MM.1S (cell line): ENCODE data around the gene PRX.

ENCODE experiments used
- DNase-seq: peaks from one replicate; pipeline ENCODE4 v3.0.0-alpha.2; 2015
- H2AFZ ChIP-seq: fragments of 300-600 bp; sonication (generic); 2 replicates; pipeline ENCODE4 v1.6.0; 2016; ENCODE audit warnings: antibody characterized with exemption, low read length
- H3F3A ChIP-seq: fragments of 300-600 bp; sonication (generic); 2 replicates; pipeline ENCODE4 v1.6.1; 2016; ENCODE audit warnings: mild to moderate bottlenecking, antibody characterized with exemption, low read length, moderate library complexity, mixed read lengths; ENCODE audit not compliant: insufficient read depth
- H3K27ac ChIP-seq: fragments of 300-600 bp; sonication (generic); 2 replicates; pipeline ENCODE4 v1.5.1; 2016; ENCODE audit warnings: mild to moderate bottlenecking, low read length
- H3K27me3 ChIP-seq: fragments of 300-600 bp; sonication (generic); replicated peaks from 2 replicates; pipeline ENCODE4 v1.6.0; 2016; ENCODE audit warnings: low read length; ENCODE audit not compliant: insufficient read depth
- H3K36me3 ChIP-seq: fragments of 300-600 bp; sonication (generic); replicated peaks from 2 replicates; pipeline ENCODE4 v1.6.1; 2016; ENCODE audit warnings: mild to moderate bottlenecking, low read length, mixed read lengths; ENCODE audit not compliant: insufficient read depth
- H3K4me1 ChIP-seq: fragments of 300-600 bp; sonication (generic); 2 replicates; pipeline ENCODE4 v1.6.1; 2016; ENCODE audit warnings: low read length, mixed read lengths
- H3K4me2 ChIP-seq: fragments of 300-600 bp; sonication (generic); 2 replicates; pipeline ENCODE4 v1.6.0; 2016; ENCODE audit warnings: low read depth, low read length
- H3K4me3 ChIP-seq: fragments of 300-600 bp; sonication (generic); 2 replicates; pipeline ENCODE4 v1.5.1; 2016; ENCODE audit warnings: low read length, mixed read lengths
- H3K79me2 ChIP-seq: fragments of 300-600 bp; sonication (generic); 2 replicates; pipeline ENCODE4 v1.6.1; 2016; ENCODE audit warnings: mixed run types, low read length, mixed read lengths
- H3K9ac ChIP-seq: fragments of 300-600 bp; sonication (generic); 2 replicates; pipeline ENCODE4 v1.6.1; 2016; ENCODE audit warnings: low read length, mixed read lengths
- H3K9me2 ChIP-seq: fragments of 300-600 bp; sonication (generic); replicated peaks from 2 replicates; pipeline ENCODE4 v1.6.1; 2016; ENCODE audit warnings: mild to moderate bottlenecking, low read length, mixed read lengths; ENCODE audit not compliant: insufficient read depth
- H3K9me3 ChIP-seq: fragments of 300-600 bp; sonication (generic); replicated peaks from 2 replicates; pipeline ENCODE4 v1.6.1; 2016; ENCODE audit warnings: mild to moderate bottlenecking, low read length, mixed read lengths; ENCODE audit not compliant: insufficient read depth
- H4K20me1 ChIP-seq: fragments of 300-600 bp; sonication (generic); 2 replicates; pipeline ENCODE4 v1.6.1; 2016; ENCODE audit warnings: mild to moderate bottlenecking, low read length, moderate library complexity, mixed read lengths; ENCODE audit not compliant: insufficient read depth
- CTCF ChIP-seq: fragments of 300-600 bp; sonication (generic); IDR thresholded peaks from 2 replicates; pipeline ENCODE4 v1.5.1; 2016; ENCODE audit warnings: antibody characterized with exemption, low read length, mixed read lengths
- EZH2 ChIP-seq: fragments of 300-600 bp; sonication (generic); optimal IDR thresholded peaks from 2 replicates; pipeline ENCODE3; 2017; ENCODE audit warnings: low read depth, mild to moderate bottlenecking, antibody characterized with exemption, low read length, mixed read lengths
- EZH2phosphoT487 ChIP-seq: fragments of 300-600 bp; sonication (generic); IDR thresholded peaks from 2 replicates; pipeline ENCODE4 v1.6.1; 2018; ENCODE audit warnings: antibody characterized with exemption, low read length

PRX gene

DNA sequence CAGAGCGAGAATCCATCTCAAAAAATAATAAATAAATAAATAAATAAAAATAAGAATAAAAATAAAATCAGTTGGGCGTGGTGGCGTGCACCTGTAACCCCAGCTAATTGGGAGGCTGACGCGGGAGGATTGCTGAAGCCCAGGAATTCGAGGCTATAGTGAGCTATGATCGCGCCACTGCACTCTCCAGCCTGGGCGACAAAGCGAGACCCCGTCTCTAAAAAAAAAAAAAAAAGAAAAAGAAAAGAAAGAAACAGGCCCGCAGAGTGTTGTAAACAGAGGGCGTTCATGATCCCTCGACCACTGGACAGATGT is 7.2 kb upstream of the PRX start:
- peak overlapping the region; percentile 95; the same call in 1 of the 2 replicates for H3K4me2 ChIP-seq
- H3K27ac ChIP-seq = peak overlapping the region; percentile 80; the same call in 1 of the 2 replicates
- peak overlapping the region; percentile 79 for H3K4me3 ChIP-seq
- H3K4me1 ChIP-seq = peaks cover 7% of the 10 kb centered on the region
- H4K20me1 ChIP-seq = no peaks in the 10 kb centered on the region
- H2AFZ ChIP-seq = peak overlapping the region; percentile 88
- H3K9me3 ChIP-seq = no peaks in the 10 kb centered on the region
- TF ChIP-seq EZH2 (no peak), EZH2phosphoT487 (no peak), CTCF (no peak)
- peaks cover 4% of the 10 kb centered on the region for H3K79me2 ChIP-seq
- no peaks in the 10 kb centered on the region for H3K36me3 ChIP-seq
- DNase-seq = no peak
- H3F3A ChIP-seq = peaks cover 5% of the 10 kb centered on the region
- peak overlapping the region; percentile 78; the same call in 1 of the 2 replicates for H3K9ac ChIP-seq
- H3K9me2 ChIP-seq = no peaks in the 10 kb centered on the region
- H3K27me3 ChIP-seq = no peaks in the 10 kb centered on the region; the same call in 1 of the 2 replicates

- peaks cover 4% of the 10 kb centered on the region for H3K4me1 ChIP-seq
- H3K4me2 ChIP-seq = no peak overlapping the region
- H3K27ac ChIP-seq = no peak overlapping the region
- TF ChIP-seq EZH2phosphoT487 (no peak), EZH2 (no peak), CTCF (no peak)
- DNase-seq = no peak
- no peak overlapping the region for H3K4me3 ChIP-seq
- H3K27me3 ChIP-seq = no peaks in the 10 kb centered on the region; the same call in 1 of the 2 replicates
- no peaks in the 10 kb centered on the region for H3K9me3 ChIP-seq
- peaks cover 5% of the 10 kb centered on the region for H3F3A ChIP-seq
- no peak overlapping the region for H2AFZ ChIP-seq
- H3K36me3 ChIP-seq = no peaks in the 10 kb centered on the region
- no peaks in the 10 kb centered on the region for H4K20me1 ChIP-seq
- H3K9me2 ChIP-seq = no peaks in the 10 kb centered on the region
- peaks cover 4% of the 10 kb centered on the region for H3K79me2 ChIP-seq
- H3K9ac ChIP-seq = no peak overlapping the region
Observed at GRCh38 chr19:40419780-40420179, 6.6 kb upstream of the PRX start.

- DNase-seq = no peak
- no peaks in the 10 kb centered on the region for H3K4me1 ChIP-seq
- H3K36me3 ChIP-seq = no peaks in the 10 kb centered on the region
- no peak overlapping the region for H2AFZ ChIP-seq
- H3K9ac ChIP-seq = no peak overlapping the region
- H3F3A ChIP-seq = peaks cover 5% of the 10 kb centered on the region
- TF ChIP-seq CTCF (no peak), EZH2 (no peak), EZH2phosphoT487 (no peak)
- H4K20me1 ChIP-seq = no peaks in the 10 kb centered on the region
- no peaks in the 10 kb centered on the region for H3K79me2 ChIP-seq
- H3K9me3 ChIP-seq = no peaks in the 10 kb centered on the region
- no peaks in the 10 kb centered on the region; the same call in 1 of the 2 replicates for H3K27me3 ChIP-seq
- no peaks in the 10 kb centered on the region for H3K9me2 ChIP-seq
- no peak overlapping the region for H3K27ac ChIP-seq
- H3K4me2 ChIP-seq = no peak overlapping the region
- no peak overlapping the region for H3K4me3 ChIP-seq
Observed at GRCh38 chr19:40419066-40419612, 6.0 kb upstream of the PRX start.
